HG03354 (cell line): ENCODE data around the gene NUP210.
A peak's percentile ranks its signal among the peaks of the same experiment; 100 is the strongest.
"Not testable (repeated sequence)": the region's sequence is repeated elsewhere in the genome, so short reads cannot be mapped to it uniquely, and the experiment has no call there.

Experiments
- ATAC-seq: cut with Tn5 transposase; IDR thresholded peaks from one replicate; pipeline ENCODE4 v1.9.1; 2021; ENCODE audit warnings: mild to moderate bottlenecking; ENCODE audit not compliant: unreplicated experiment, poor library complexity, severe bottlenecking

The NUP210 gene

DNA sequence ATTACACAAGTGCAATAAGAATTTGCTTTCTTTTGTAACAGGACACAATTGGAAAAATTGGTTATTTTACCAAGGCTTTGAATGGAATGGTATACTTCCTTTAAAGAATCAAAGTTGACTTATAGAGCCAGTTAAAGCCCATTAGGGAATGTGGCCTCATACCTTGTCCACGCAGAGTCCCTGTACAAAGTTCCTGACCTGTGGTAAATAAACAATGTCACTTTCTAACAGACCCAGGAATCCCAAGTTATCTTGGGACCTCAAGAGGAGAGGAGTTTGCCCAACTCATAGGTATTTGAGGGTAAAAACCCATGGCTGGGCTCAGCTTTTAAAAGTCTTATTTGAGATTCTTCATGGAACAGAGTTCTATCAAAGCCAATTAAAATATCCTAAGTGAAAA lies 12.0 kb upstream of the NUP210 start:
- ATAC-seq: no peak

DNA sequence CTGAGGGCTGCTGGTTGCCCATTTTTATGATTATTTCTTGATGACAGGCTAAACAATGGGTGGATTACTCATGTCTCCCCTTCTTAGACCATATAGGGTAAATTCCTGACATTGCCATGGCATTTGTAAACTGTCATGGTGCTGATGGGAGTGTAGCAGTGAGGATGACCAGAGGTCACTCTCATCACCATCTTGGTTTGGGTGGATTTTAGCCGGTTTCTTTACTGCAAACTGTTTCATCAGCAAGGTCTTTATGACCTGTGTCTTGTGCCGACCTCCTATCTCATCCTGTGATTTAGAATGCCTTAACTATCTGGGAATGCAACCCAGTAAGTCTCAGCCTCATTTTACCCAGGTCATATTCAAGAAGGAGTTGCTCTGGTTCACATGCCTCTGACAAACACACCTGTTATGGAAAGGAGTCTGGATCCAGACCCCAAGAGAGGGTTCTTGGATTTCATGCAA lies 10.3 kb upstream of the NUP210 start:
- not testable (repeated sequence) for ATAC-seq

DNA sequence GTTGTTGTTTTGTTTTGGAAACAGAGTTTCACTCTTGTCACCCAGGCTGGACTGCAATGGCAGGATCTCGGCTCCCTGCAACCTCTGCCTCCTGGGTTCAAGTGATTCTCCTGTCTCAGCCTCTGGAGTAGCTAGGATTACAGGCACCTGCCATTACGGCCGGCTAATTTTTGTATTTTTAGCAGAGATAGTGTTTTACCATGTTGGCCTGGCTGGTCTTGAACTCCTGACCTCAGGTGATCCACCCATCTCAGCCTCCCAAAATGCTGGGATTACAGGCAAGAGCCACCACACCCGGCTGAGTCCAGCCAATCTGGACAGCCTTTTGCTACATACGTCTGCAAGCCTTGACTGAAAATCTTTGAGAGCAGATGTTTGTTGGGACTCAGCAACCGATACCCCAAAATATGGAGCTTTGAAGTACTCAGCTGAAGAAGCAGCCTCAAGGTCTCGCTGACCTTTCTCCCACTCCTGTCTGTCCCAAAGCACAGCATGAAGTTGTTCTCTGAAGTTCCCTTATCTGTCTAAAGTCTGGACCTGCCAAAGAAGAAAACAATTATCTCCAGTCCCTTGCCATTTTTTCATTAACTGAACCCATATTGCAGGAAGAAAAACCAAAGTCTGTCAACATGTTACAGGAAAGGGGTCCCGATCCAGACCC lies 9.6 kb upstream of the NUP210 start:
- no peak for ATAC-seq

DNA sequence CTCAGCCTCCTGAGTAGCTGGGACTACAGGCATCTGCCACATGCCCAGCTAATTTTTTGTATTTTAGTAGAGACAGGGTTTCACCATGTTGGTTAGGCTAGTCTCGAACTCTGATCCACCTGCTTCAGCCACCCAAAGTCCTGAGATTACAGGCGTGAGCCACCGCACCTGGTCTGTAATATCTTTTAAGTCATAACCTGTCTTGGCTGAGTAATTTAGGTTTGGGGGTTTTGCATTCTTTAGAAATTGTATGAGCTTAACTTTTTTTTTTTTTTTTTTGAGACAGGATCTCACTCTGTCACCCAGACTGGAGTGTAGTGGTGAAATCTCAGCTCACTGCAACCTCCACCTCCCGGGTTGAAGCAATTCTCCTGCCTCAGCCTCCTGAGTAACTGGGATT lies 8.6 kb upstream of the NUP210 start:
- not testable (repeated sequence) for ATAC-seq

DNA sequence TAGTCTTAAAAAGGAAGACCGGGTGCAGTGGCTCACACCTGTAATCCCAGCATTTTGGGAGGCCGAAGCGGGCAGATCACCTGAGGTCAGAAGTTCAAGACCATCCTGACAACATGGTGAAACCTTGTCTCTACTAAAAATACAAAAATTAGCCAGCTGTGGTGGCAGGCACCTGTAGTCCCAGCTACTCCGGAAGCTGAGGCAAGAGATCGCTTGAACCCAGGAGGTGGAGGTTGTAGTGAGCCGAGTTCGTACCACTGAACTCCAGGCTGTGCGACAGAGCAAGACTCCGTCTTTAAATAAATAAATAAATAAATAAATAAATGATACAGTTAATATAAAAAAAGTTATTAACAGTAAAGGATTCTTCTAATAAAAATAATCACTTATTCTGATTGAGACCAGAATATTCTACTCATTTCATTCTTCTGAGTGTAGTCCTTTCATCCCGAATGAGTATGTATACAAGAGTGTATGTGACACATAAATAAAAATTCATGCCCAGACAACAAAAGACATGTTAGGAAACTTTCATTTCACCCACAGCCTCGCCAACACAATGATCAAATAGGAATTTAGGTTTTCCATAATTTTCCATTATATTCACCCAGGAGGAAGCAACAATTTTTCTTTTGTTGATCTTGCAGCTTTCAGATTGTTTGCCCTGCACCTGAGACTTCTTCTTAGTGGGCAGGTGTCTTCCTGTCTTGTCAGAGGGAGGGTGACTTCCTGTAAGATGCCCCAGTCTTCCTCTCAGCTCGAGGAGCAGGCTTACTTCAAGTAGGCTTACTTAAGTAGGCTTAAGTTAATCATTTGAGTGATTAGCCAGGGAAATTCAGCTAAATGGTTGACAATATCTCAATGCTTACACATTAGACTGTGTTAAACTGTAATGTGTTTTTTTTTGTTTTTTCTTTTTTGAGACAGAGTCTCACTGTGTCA lies 7.8 kb upstream of the NUP210 start:
- no peak for ATAC-seq

DNA sequence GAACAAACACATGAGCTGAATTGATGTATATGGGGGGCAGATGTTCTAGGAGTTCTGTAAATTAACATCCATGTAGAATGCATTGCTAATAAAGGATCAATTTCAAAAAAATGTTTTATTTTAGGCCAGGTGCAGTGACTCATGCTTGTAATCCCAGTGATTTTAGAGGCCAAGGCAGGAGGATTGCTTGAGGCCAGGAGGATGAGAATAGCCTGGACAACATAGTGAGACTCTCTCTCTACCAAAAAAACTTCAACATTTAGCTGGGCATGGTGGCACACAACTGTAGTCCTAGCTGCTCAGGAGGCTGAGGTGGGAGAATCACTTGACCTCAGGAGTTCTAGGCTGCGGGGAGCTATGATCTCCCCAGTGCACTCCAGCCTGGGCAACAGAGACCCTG lies 6.5 kb upstream of the NUP210 start:
- ATAC-seq: no peak

DNA sequence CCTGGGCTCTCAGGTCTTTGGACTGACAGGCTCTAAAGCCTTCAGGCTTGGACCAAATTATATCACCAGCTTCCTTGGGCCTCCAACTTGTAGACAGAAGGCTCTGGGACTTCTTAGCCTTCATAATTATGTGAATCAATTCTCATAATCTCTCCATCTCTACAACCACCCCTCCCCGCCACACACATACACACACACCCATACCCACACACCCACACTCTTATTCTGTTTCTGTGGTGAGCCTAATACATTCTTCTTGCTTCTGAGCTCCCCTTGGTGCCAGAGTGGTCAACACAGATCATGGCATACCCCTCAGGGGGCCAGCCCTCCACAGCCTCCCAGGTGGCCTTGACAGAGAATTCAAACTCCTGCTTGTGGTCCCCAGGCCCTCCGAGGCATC lies 5.6 kb upstream of the NUP210 start:
- ATAC-seq: no peak

DNA sequence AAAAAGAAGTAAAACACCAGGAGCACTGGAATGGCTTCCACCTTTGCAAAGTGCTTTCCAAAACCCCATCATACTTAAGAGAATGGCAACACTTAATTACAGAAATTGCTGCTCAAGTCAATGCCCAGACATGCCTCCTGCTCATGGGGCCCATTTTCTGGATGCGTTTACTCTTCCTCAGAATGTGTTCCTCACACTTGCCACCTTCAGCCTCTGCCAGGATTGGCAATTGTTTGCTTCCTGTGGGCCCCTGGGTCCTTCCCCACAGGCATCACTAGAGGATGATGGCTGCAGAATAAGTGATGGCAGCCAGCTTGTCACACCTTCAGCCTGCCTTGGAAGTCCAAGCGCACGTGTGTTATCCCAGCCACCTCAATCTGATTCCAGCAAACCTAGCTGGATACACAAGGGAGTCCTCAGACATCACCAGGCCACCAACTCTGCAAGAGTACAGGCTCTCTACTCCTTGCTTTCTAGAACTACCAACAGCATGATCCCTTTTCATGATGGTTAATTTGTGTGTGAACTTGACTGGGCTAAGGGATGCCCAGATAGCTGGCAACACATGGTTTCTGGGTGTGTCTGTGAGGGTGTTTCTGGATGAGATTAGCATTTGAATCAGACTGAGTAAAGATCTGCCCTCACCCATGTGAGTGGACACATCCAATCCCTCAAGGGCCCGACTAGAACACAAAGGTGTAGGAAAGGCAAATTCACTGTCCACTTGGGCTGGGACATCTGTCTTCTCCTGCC lies 4.9 kb upstream of the NUP210 start:
- ATAC-seq: no peak

DNA sequence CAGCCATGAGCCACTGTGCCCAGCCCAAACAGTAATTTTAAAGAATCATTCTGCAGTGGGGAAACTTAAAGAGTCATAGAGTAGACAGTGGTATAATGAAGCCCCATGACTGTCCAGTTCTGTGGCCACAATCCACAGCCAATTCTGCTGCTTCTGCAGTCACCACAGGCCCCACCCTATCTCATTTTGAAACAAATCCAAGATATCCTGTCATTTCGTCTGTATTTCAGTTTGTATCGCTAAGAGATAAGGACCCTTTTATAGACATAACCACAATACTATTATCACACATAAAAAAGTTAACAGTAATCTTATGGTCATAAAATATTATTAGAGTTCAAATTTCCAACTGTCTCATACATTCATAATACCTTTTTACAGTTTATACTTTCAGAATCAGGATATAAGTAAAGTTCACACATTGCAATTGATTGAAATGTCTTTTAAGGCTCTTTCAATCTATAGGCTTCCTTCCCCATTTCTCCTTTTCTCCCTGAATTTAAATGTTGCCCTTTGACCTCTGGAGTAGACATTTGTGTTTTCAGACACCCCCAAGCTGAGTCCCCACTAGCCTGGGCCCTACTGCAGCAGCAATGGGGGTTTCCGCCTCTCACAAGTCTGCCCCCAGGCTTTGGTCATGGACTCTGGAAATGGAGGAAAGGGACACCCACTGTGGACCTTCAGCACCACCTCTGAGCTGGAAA lies 4.2 kb upstream of the NUP210 start:
- no peak for ATAC-seq

DNA sequence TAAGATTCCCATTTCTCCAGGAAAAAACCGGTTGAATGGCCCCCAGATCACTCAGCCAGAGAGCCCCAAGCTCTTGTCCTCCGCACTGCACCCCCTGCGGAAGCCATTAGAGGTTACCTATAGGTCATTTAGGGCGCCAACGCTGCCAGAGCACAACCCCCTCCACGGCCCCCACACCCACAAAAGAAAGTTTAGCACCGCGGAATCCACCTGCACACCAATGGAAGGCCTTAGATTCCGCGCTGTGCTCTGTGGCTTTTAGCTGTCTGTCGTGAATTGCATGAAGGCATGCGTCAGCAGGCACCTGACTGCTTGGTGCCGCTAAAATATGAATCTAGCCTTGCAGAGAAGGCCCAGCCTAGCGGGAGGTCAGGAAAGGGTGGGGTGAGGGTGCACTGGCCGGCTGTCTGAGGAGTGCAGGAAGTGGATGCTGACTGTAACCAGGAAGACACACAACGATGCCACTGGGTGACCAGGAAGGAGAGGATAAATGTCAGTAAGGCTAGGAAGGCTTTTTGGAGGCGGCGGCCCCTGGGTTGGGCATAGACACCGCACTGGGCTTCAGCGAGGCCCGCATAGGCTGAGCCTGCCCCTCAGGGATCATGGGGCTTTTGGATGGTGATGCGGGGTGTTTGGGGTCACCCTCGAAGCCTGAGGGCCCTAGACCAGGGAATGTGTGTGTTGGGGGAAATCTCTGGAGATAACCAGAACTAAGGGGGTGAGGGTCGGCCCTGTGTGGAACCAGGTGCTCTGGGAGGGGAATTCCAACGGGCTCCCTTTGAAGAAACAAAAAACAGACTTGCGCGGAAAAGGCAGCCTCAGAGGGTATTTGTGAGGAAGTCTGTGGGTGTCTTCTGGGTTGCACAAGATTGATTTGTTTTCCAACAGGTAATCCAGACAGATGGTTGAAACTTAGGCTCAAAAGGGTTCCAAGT lies 976 bp upstream of the NUP210 start:
- peak; percentile 8 for ATAC-seq

DNA sequence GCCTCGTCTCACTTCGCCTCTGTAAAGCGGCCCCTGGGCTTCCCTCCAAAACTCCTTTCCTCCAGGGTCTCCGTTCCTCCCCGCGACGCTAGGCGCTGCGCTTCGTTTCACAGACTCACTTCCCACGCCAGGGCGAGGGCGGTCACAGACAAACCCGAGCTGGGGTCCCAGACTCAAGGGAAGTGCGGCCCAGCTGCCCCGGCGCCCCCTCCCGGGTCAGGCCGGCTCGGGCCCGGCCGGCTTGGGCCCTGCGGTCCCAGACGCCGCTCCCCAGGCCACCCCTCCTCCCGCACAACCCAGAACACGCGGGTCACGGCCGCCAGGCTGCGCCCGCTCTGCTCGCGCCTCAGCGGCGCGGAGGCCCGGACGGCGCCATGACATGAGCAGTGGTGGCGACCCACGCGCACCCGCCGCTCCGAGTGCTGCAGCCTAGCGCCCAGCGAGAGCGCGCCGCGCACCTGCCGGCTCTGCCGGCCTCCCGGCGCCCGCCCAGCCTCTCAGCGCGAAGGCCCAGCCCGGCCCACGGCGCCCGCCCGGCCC lies 547 bp downstream of the NUP210 start:
- peak; percentile 64 for ATAC-seq

DNA sequence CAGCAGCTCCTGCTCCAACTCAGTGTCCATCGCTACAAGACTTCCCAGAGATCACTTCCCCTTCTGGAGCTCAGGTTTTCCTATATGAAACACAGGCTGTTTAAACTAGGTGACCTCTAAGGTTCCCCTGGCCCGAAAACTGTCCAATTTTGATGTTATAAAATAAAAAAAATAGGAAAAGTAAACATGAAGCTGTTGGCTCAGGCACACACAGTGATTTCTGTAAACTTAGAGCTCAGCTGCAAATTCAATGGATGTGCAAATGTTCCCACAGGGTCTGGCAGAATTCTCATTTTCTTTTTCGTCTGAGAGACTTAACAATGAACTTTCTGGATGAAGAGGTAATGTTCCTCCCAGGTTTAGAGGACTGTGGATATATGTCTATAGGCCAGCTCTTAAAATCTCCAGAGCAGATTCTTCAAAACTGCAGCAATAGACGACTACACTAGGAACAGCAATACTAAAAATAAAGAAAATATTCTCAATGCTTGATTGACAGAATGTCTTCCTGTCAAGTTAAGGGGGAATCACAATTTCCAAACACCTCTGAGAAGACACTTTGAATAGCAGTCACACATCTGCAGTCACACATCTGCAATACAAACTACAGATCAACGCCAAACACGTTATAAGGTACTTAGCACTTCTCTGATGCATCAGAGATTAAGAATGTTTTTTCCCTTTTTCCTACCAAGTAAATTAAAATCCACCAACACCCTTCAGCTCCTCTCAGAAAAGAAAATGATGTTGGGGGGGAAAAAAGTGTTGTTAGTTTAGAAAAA lies 2.8 kb downstream of the NUP210 start:
- ATAC-seq: no peak

DNA sequence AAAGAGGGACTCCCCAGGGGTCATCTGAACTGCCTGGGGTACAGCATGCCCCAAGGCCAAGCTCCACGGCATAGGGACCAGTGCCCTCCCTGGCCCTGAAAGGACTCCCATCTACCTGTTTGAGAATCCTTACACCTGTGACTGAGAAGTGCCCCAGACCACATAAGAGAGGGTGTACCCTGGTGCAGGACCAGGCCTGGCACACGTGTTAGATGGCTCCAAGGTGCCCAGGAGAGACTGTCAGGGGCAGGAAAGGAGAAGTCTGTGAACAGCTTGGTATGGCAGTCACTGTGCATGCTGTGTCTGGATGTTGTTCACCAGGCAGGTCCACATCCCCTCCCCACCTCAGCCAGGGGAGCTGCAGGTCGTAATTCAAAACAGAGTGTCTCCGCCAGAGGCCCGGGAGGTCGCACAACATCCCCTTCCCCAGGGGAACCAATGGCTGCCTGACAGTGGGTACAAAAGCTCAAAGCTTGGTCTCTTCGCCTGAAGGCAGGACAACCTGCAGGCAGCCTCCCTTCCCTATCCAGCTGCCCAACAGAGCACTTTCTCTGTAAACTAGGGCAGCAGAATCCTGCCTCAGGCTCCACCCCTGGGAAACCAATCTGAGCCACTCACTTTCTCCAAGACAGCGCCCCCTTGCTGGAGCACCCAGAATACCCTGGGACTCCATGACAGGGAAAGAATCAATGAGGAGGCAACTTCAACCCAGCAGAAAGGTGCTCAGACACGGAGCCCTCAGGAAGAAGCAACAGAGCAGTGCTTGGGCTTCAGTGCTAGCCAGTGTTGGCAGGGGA lies 3.9 kb downstream of the NUP210 start:
- ATAC-seq: no peak

DNA sequence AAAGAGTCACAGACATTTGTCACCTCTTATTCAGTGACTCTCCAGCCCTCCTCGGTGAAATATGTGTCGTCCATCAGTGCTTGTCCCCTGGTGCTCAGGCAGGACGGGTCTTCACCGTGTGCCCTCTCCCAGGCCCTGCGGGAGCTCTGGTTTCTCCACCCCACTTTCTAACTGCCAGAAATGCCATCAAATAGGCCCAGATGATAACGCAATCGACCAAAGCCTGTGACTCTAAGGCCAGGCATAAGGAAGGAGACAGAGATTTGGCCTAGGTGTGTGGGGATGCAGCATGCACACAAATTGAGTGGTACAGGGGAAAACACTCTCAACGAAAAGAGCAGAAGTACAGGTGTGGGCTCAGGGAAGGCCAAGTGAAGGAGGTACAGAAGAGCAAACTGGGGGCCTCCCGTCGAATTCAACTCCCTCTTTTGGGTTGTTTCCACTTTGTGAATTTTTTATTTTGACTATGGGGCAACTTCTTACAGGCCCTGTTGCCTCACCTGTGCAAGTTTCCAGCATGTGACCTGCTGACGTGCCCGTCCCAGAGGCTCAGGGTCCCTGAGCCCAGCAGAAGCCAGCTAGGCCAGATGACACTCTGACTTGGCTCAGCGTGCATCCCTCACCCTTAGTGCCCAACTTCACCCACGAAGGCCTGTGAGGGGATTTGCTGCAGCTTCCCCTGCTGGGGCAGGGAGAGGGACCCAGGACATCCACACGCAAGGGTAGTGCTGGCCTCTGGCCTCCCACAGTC lies 4.7 kb downstream of the NUP210 start:
- no peak for ATAC-seq

DNA sequence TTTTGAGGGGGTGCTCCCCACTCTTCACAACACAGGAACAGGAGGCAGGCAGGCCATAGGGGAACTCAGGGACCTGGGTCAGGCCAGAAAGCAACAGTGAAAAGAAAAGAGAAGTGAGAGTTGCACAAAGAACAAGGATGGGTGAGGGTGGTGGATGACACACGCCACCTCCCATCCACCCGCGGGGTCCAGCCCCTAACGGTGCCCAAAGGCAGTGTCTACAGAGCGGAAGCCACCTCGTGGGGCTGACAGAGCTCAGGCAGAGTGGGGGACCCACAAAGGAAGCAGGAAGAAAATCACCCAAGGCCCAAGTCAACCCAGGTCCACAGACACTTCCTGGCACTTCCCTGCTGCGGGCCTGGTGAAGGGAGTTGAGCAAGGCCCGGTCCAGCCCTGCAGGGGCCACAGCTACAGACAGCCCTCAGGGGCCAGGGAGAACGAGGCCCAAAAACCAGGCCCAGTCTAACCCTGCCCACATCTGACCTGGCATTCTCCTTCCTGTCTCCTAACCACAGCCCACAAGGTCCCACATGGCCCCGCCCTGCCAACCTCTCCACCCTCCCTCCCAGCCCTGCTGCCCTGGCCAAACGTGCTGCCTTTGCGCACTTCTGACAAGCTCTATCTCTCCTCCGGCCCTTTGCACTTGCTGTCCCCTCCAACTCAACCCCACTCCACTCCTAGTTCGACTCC lies 5.9 kb downstream of the NUP210 start:
- ATAC-seq: peak; percentile 92
